GM19438 (cell line): ENCODE results near the gene MCC.

Experiments used
- ATAC-seq: cut with Tn5 transposase; IDR thresholded peaks from one replicate; pipeline ENCODE4 v1.9.1; 2021; ENCODE audit warnings: low read depth; ENCODE audit not compliant: unreplicated experiment

MCC gene

DNA sequence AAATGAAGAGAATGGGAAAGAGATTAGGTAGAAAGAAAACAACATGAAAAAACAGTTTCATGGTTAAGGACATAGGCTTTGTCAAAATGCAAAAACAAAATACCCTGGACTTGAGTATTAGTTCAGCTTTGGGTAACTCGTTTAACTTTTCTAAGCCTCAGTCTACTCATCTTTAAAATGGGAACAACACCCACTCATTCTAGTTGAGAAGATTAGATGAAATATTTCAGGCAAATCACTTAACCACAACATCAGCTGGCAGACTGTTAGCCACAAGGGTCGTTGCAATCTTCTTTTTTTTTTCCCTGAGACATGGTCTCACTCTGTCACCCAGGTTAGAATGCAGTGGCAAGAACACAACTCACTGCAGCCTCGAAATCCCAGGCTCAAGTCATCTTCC is 326.0 kb downstream of the MCC start:
- no peak for ATAC-seq

DNA sequence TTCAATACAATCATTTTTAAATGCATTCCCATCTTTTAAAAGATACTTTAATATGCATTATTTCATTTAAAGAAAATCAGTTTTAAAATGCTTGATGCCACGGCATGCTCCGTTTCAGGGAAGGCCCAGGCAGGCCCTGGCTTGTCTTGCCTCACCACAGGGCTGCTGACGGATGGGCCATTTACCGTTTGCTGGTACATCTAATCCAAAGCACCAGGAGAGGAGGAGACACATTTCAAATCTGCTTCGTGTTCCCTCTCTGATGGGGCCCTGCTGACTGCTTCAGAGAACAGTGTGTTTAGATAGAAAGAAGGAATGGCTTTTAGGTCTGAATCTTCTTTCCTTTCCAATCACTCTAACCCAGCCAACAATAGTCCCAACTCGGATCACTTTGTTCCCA is 326.4 kb downstream of the MCC start:
- no peak for ATAC-seq

DNA sequence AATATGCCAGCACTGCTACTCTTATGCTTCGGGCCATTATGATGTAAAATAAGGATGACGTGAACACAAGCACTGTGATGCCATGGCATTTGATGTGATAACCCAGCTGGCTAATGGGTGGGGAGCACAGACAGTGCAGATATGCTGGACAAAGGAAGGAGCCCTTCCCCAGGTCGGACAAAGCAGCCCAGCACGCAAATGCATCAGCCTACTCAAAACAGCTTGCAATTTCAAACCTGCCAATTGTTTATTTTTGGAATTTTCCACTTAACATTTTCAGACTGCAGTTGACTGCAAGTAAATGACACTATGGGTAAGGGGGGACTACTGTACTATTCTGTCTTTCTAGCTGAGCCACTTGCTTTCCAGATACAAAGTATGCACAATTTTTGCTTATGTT is 330.4 kb downstream of the MCC start:
- ATAC-seq = no peak

DNA sequence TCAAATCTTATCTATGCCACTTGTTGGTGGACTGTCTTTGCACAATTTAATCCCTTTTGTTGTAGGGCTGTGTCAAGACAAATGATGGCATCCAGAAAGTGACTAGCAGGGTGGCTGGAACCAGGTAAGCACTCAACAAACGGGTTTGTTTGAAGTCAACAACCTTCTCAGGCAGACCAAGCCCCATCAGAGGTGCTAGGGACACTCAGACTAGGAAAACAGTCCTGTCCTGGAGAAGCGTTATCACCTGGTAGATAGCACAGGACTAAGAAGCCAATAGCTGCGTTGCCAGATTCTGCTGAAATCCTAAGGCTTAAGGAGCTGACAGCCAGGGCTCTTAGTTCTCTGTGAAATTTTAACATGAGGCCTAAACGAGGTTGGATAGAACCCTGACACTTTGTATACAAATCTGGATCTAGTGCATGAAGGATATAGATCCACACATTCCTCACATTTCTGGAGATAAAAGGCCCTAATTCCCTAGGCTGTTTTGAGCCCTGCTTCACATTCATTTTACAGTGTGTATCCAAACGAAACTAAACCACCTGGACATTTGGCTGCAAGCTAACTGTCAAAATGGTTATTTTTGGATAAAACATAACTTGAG is 331.9 kb downstream of the MCC start:
- ATAC-seq = no peak

DNA sequence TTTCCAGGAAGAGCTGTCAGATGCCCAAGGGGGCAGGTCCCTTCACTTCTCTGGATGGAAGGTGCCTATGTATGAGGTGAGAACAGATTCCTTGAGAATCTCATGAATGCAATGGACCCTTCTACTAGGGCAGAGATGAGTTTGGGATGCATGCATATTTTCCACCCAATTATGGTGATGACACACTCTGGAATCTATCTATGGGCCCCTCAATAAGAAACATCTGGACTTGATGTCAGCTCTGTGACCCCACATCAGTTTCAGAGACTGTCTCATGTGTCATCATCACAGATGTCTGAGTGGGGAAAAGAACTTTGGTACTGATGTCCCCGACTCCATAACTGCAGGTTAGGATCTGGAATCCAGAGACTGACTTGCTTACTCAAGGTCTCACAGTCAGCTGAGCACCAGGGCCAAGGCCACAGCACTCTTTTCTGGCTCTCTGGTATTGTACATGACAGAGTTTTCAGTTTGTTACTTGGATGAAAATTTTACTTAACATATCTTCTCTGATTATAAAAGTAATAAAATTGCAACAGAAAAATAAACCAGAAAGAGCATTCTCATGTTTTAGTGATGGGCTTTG is 334.6 kb downstream of the MCC start:
- no peak for ATAC-seq

DNA sequence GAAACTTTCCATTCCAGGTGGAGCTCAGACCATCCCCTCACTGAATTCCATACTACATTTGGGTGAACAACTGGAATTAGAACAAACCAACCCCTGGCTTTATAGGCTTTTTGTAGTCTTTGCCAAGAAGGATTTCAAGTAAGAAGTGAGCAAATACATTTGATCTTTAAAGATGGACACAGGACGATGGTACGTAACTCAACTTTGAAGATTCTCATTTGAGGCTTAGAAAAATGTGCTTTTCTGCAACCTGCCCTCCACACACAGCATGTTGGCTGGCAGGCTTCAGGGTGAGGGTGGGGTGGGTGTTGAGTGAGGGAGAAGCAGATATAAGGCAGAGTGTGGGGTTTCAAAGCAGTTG is 335.9 kb downstream of the MCC start:
- ATAC-seq = no peak

DNA sequence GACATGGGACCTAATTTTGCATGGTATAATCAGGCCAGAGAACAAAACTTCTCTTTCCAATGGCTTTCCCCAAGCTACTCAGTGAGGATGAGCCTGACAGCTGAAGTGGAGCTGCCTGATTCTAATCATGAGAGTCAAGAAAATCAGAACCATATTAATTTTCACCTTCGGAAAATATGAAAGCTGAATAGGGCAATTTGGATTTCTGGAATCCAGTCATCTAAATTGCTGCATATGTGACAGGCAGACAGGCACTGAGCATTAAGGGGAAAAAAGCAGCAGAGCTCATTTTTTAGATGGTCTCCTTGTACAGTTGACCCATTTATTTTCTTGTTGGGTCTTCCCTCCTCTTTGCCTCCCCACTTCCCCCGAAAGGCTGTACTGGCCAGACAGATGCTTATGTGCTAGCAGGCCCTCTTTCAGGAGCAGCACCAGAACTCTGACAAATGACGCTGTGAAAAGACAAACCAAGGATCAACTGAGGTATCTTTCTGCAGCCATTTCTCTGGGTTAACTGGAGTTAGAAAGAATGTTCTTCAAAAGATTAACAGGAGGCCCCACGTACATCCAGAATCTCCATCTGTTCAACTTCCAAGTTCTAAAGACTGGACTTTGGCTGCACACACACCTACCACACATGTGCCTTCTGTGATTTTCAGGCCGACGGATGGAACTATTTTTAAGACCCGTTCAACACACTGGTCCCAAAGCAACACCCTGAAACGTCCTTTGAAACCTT is 336.4 kb downstream of the MCC start:
- ATAC-seq = no peak

DNA sequence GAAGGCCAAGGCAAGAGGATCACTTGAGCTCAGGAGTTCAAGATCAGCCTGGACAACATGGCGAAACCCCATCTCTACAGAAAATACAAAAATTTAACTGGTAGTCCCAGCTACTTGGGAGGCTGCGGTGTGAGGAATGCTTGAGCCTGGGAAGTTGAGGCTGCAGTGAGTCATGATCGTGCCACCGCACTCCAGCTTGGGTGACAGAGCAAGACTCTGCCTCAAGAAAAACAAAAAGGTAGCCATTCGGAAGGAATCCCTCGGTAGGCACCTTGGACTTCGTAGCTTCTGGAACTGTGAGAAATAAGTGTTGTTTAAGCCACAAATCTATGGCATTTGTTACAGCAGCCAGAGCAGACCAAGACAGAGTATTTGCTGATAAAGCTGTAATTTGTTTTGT is 337.4 kb downstream of the MCC start:
- no peak for ATAC-seq

DNA sequence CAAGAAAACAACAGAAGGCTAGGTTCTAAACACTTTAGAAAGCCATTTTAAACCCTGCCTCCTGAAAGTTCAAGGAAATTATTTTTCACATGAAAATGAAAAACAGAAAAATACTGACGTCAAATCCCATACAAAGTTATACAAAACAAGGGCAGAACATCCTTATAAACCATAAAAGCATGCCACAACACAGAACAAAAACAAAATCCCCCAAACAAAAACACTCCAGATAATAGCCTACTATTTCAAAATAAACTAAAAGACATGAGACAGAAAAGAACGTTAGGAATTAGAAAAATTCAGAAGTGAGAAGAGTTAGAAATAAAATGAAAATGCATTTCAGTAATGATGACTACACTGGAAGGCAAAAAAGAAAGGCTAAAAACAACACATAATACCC is 338.0 kb downstream of the MCC start:
- no peak for ATAC-seq

DNA sequence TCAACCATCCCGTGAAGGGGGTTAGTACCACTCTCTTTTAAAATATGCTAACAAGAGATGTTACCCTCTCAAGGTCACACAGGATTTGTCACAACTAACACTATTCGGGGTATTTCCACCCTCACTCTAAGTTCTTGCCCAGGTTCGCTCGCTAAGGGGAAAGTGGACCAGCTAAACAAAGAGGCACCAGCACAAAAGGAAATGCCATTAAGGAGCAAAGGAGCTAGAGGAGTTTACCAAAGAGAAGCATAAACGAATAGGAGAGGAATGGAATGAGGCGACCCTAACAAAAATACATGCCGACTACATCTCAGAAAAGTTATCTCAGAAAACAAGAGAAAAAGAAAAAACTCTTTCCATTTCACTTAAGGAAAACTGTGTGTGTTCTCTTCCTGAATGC is 340.7 kb downstream of the MCC start:
- no peak for ATAC-seq

DNA sequence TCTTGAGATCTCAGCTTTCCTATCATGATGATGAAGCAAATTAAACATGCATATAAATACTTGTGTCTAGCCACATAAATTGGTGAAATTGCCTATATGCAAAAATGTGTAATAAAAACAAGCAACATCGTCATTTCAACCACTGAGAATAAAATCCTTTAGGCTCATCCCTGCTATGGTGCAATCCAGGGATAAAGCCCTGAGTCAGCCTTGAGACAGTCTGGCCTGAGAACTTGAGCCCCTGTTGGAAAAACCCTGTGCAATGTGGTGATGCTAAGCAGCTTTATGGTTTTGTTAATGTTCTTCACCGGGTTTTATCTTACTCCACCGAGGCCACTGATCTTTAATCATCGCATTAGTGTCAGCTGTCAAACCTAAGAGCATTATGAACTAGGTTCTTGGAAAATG is 341.1 kb downstream of the MCC start:
- ATAC-seq = no peak

DNA sequence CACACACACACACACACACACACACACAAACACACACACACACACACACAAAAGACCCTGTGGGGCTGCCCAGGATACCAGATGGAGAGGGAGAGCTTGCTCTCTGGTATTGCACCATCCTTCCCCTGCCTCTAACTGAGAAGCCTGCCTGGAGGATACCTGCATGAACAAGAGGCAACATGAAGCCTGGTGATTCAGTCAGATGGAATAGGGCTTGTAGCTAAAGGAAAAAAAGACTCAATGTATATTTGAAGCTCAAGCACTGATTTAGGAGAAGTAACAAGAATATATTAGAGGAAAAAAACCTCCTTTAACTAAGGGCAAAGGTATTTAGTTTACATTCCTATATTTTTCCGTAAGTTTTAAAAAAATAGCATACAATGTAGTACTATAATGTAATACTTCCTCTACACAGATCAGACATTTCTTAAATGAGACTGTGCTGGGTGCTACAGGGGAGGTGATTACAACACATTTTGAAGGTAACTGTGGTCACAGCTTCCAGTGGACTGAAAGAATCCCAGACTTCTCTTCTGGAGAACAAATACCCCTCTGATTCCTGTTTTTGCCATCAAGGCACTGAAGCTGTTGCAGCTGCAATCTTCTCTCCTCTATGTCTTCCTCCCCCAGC is 342.4 kb downstream of the MCC start:
- no peak for ATAC-seq

DNA sequence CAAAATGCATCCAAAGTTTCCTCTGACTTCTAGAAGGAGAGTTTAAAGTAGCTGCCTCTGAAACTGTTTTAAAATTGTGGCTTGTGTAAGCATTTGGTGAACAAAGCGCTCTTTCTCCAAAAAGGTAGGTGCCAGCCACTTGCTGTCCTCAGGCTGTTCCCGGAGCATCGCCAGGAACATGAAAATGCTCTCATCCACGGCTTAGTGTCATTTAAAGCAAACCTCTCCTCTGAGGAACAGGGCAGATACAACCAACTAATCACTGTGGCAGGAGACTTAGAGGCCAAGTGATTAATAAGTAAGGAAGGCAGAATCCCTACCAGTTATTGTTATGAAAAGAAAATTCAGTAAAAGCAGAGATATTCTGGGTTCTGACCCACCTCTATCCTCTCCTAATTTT is 346.1 kb downstream of the MCC start:
- no peak for ATAC-seq

DNA sequence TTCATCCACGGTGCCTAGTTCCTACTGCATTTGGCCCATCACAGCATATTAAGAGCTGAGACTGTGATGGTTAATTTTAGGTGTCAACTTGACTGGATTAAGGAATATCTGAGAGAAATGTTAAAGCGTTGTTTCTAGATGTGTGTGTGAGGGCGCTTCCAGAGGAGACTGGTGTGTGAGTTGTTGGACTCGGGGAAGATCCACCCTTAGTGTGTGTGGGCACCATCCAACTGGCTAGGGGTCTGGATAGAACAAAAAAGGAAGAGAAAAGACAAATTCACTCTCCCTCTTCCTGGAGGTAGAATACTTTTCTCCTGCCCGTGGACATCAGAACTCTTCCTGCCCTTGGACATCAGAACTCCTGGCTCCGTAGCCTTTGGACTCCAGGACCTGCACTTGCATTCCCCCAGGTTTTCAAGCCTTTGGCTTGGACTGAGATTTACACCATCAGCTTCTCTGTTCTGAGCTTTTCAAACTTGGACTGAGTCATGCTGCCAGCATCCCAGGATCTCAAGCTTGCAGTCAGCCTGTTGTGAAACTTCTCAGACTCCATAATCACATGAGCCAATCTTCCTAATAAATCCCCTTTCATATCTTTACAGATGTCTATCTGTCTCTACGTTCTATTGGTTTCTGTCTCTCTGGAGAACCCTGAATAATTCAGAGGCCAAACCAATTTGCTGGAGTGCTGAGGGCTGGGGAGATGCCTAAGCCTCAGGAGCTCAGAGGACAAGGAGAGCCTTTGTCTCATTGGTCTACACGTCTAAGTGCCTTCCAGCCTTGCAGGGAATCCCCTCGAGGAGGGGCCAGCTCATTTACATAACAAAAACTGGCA is 347.2 kb downstream of the MCC start:
- ATAC-seq = no peak

DNA sequence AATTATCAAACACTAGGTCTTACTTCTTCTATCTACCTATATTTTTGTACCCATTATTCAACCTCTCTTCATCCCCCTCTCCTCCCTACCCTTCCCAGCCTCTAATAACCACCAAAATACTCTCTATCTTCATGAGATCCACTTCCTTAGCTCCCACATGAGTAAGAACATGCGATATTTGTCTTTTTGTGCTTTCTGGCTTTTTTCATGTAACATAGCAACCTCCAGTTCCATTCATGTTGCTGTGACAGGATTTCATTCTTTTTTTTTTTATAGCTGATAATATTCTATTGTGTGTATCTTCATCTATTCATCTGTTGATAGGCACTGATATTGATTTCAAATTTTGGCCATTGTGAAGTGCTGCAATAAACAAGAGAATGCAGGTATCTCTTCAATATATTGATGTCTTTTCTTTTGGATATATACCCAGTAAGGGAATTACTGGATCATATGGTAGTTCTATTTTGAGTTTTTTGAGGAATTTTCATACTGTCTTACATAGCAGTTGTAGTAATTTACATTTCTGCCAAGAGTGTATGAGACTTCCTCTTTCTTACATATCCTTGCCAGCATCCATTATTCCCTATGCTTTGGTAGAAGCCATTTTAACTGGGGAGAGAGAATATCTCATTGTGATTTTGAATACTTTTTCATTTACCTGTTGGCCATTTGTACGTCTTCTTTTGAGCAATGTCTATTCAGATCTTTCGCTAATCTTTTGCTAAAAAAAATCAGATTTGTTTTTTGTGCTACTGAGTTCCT is 354.9 kb downstream of the MCC start:
- no peak for ATAC-seq

DNA sequence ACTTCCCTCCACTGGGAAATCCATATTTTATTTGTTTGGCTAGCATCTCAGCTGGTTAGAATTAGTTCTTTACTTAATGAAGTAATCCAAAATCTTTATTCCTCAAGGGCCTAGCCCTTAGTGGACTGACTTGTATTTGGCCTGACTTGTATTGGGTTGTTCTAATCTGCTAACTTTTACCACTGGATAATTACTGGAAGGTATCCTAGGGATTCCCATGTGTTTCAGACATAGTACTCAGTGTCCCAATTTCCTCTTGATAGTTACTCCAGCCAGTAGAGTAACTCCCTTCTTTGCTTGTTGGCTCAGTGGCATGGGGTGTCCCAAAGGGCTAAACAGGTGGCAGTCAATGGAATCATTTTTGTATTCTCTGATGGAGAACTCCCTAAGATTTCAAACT is 355.7 kb downstream of the MCC start:
- ATAC-seq = no peak

DNA sequence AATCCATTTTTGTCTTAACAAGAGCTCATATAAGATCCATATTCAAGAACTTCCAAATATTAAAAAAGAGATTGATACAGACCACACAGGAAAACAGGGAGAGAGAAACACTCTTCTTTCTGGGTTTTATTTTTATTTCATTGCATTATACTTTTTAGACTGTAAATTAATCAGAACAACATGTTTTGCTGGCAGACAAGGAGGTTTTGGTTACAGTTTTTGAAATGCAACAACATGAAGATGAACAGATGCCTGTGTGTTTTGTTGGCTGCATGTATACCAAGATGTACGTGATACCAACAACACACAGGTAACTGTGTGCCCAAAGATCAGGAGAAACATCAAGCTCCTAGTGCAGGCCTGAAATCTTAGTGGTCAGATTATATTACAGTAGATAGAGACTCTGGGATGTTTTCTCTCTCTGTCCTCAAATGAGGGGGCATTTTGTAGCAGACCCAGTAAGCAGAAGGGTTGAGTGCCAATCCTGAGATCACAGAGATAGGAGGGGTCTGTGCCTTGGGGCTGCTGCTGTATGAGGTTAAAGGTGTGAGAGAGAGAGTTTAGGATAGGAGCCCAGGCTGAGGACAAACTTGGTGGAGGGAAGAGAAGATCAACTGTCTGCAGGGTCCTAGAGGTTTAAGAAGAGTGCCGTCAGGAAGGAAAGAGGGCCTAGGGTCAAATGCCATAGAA is 359.5 kb downstream of the MCC start:
- no peak for ATAC-seq

DNA sequence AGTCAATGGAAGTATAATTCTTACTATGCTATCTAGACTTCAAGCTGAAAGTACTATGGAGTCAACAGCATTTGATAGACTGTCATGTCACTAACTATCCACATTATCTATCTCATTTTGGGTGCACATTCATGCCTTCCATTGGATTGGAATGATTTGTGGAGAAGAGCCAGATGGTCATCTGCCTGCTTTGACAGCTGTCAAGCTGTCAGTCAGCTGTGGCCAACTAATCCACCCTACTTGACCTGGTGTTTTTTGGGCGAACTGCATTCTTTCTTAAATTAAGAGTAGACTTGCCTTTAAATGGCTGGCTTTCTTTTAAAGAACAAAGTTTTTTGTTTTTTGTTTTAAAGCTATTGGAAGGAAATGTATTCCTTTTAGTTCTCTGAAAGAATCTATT is 360.2 kb downstream of the MCC start:
- ATAC-seq = no peak

DNA sequence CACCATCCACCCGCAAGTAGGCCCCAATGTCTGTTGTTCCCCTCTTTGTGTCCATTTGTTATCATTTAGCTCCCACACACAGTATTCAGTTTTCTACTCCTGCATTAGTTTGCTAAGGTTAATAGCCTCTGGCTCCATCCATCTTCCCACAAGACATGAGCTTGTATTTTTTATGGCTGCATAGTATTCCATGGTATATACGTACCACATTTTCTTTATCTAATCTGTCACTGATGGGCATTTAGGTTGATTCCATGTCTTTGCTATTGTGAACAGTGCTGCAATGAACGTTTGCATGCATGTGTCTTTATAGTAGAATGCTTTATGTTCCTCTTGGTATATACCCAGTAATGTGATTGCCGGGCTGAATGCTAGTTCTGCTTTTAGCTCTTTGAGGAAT is 361.2 kb downstream of the MCC start:
- no peak for ATAC-seq

DNA sequence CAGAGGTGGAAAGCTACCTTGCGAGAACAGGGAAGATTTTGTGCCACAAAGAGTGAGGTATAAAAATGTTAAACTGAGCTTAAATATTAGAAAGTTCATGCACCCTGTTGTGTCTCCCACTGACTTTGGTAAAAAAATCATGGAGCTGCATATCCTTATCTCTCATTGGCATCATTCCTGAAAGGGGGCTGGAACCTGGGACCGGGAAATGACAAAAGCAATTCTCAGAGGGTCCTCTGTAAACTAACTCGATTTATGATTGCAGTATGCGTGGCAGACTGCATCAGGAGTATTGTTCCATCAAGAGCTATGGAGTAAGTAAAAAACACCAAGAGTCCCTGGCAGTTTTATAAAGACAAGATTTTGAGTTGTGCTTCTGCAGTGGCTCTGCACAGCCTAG is 362.9 kb downstream of the MCC start:
- no peak for ATAC-seq
